Hematopoietic multipotent progenitor cell treated with erythropoietin and hydrocortisone succinate and interleukin-3 and kit ligand, for 4 days (in vitro differentiated cells): ENCODE data around the gene TXNRD1.
"Not testable (repeated sequence)": the region's sequence is repeated elsewhere in the genome, so short reads cannot be mapped to it uniquely, and the experiment has no call there.

Experiments
- DNase-seq: peaks from one replicate; pipeline ENCODE4 v3.0.0-alpha.2; 2015

Gene TXNRD1

GRCh38 chr12:104242546-104243206 is 27.1 kb downstream of the TXNRD1 start:
- no peak for DNase-seq

DNA sequence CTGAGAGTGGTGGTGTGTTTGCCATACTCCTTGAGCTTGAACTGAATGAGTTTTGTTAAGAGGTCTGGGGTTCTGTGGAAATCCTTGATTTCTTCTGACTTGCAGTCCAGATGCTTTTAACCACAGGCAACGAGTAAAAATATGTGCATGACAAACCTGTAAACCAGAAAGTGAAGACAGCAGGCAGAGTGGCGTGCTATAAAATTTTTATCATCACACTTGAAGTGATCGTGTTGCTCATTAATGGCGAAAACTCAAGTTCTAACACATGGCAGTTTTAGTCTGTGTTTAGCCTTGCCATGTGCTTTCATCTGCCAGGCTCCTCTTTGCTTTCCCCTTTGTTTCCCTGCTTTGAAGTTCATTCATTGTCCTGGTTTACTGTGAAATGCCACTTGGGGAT is 28.0 kb downstream of the TXNRD1 start:
- no peak for DNase-seq

DNA sequence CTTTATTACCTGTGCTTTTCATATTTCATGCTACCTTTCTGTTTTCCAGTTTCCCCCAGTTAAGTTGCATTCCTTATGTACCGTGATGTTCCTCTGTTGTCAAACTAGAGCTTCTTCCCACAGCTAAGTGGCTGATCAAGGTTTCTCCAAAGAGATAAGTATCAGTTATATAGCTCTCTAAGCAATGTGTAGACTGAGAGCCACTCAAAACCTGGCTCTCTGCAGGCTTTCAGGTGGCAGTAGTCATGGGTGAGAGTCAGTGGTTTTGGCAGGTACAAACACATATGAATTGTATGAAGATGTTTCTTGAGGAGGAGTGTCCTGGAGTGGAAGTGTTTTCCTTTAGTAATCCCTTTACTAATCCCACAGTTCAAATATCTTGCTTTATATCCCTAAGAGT is 28.4 kb downstream of the TXNRD1 start:
- no peak for DNase-seq

DNA sequence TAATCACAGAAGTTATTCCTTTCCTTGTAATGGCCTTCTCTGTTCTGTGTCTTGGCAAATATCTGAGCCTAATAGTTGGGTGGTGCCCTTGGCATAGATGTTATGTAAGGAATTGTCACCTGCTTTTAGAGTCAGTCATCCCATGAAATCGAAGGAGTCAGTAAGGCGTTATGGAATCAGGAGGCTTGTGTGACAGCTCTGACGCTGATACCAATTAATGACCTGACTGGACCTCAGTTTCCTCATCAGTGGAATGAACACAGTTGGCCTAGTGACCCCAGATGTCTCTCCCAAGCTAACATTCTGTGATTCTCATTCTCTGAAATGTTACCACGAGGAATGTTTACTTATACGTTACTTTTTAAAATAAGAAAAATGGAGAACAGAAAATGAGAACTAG is 32.1 kb downstream of the TXNRD1 start:
- no peak for DNase-seq

DNA sequence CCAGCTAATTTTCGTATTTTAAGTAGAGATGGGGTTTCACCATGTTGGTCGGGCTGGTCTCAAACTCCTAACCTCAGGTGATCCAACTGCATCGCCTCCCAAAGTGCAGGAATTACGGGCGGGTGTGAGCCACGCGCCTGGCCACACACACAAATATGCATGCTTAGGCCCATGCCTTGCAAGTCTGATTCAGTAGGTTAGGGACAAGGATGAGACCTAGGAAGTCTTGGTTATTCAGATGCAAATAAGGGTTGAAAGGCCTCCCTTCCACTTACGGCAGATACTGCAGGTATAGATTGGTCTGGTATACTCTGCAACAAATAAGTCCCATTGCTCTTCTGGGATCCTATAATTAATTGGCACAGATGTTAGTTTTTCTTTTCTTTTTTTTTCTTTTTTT is 32.9 kb downstream of the TXNRD1 start:
- no peak for DNase-seq

- peak; percentile 41 for DNase-seq
Observed at GRCh38 chr12:104249017-104249416, 33.4 kb downstream of the TXNRD1 start.

DNA sequence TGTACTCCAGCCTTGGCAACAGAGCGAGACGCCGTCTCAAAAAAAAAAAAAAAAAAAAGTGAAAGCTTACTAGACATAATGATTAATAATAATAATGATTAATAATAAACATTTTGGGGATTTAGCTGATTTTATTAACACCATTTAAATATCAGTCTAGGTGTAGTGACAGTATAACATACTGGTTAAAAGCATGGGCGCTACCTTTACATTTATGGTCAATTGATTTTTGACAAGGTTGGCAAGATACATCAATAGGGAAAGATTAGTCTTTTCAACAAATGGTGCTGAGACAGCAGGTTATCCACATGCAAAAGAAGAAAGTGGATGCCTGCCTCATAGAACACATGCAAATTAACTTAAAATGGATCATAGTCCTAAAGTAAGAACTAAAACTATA is 34.3 kb downstream of the TXNRD1 start:
- DNase-seq, result no peak

GRCh38 chr12:104250366-104251125 is 35.0 kb downstream of the TXNRD1 start:
- no peak for DNase-seq

DNA sequence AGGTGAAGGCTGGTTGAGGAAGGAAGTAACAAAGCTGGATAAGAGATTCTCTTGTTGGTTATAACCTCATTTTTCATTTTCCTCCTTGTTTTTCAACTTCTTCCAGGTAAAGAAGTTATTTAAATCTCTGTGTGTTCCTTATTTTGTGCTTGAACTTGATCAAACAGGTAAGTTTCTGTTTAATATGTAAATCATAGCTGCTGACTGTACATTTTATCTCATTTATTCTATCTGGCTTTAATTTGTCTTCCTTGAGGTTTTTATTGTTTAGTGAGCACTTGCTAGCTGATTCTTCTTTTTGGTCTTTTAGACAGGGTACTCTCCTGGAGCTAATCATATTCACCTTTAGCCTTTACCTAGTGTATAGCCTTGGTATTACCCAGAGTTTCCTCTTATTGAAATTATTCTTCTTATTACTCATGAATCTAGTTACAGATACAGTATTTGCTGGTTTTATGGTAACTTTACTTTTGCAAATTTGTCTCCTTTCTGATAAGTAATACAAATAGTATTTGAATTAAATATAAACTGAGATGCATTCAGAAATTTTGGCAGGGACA is 42.4 kb downstream of the TXNRD1 start:
- no peak for DNase-seq

DNA sequence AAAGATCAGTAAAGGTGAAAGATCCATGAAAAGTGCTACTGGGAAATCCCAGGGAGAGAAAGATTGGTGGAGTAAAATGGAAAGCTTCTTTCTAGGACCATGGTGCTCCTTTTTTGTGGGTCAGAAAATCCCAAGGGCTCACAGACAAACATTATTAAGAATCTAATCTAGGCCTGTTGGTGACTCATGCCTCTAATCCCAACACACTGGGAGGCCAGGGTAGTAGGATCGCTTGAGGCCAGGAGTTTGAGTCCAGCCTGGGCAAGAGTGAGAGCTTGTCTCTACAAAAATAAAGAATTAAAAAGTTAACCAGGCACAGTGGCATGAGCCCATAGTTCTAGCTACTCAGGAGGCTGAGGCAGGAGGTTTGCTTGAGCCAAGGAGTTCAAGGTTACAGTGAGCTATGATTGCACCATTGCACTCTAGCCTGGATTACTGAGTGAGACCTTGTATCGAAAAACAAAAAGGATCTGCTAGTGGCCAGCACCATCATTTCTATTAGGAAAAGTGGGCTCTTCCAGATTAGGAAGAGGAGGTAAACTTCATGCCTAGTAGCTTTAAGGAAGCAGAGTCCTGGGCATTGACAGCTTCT is 43.0 kb downstream of the TXNRD1 start:
- DNase-seq, result no peak

GRCh38 chr12:104263026-104263425 is 47.4 kb downstream of the TXNRD1 start:
- DNase-seq, result no peak

DNA sequence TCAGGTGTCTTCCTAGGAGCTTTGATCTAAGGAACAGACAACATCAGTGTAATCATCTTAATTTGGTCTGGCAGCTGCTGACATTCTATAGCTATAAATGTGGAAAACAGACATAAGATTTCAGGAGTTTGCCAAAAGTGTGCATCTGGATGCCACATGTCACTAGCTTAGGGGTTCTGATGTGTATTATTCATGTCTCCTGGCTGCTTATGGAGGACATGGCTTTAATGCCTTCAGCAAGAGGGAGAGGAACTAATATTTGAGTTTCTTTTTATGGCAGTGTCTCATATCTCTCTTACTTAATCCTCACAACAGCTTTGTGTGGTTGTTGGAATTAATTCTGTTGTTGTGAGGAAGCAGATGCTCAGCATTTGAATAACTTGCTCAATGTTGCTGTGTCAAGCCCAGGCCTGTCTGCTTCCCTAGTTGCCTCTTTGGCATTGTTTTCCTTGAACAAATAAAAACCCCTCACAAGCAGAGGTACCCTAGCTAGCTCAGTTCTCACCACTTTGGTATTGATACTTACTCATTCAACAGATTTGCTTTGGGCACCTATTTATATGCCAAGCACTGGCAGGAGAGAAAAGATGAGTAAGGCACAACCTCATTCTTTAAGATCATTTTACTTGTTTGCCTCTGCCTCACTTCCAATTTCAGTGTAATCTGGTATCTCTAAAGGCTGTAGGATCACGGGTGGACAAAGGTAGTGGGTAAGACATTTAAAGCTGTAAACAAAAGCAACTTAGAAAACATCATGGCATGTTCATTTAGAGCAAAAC is 48.2 kb downstream of the TXNRD1 start:
- peak; percentile 67 for DNase-seq

DNA sequence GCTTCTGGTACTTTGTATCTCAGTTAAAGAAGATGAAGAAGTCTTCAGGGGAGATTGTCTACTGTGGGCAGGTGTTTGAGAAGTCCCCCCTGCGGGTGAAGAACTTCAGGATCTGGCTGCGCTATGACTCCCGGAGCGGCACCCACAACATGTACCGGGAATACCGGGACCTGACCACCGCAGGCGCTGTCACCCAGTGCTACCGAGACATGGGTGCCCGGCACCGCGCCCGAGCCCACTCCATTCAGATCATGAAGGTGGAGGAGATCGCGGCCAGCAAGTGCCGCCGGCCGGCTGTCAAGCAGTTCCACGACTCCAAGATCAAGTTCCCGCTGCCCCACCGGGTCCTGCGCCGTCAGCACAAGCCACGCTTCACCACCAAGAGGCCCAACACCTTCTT is 49.9 kb downstream of the TXNRD1 start:
- not testable (repeated sequence) for DNase-seq

DNA sequence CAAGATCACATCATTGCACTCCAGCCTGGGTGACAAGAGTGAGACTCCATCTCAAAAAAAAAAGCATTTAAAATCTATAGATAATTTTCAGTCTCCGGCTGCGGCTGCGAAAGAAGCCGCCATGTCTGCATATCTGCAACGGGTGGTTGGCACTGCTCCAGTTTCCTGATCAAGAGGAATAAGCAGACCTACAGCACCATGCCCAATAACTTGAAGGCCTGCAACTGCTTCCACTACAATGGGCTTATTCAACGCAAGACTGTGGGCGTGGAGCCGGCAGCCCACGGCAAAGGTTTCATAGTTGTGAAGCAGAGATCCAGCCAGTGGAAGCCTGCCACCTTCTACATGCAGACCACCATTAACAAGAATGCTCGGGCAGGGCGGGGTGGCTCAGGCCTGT is 57.4 kb downstream of the TXNRD1 start:
- DNase-seq, result peak; percentile 44

GRCh38 chr12:104273503-104273902 is 57.9 kb downstream of the TXNRD1 start:
- DNase-seq, result no peak

DNA sequence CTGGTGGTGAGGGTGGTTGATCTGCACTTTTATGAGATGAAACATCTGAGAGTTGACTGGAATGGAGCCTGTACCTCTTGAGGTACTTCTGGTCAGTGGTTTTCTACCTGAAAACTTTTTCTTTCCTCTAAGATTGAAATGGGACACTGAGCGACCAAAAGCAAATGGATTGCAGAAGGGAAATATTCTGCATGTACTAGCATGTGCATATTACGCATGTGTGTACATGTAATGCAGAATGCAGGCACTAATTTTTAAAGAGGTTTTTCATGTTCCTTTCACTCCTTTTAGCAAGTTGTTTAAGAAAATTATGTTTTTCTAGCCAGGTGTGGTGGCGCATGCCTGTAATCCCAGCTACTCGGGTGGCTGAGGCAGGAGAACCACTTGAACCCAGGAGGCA is 59.2 kb downstream of the TXNRD1 start:
- no peak for DNase-seq

DNA sequence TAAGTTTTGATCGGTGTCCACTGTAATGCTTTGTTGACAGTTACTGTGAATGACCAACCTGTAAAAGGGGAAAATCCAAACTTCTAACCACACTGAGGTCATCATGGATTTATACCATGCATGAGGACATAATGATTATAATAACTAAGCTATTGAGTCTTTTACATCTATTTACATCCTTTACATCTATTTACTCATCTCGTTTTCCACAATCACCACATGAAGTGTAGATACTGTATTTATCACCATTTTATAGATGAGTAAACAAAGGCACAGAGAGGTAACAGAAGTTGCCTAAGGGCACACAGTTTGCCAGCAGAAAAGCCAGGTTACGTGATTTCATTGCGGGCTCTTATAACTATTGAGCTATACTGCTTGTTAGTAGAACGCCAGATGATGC is 60.1 kb downstream of the TXNRD1 start:
- DNase-seq, result no peak

DNA sequence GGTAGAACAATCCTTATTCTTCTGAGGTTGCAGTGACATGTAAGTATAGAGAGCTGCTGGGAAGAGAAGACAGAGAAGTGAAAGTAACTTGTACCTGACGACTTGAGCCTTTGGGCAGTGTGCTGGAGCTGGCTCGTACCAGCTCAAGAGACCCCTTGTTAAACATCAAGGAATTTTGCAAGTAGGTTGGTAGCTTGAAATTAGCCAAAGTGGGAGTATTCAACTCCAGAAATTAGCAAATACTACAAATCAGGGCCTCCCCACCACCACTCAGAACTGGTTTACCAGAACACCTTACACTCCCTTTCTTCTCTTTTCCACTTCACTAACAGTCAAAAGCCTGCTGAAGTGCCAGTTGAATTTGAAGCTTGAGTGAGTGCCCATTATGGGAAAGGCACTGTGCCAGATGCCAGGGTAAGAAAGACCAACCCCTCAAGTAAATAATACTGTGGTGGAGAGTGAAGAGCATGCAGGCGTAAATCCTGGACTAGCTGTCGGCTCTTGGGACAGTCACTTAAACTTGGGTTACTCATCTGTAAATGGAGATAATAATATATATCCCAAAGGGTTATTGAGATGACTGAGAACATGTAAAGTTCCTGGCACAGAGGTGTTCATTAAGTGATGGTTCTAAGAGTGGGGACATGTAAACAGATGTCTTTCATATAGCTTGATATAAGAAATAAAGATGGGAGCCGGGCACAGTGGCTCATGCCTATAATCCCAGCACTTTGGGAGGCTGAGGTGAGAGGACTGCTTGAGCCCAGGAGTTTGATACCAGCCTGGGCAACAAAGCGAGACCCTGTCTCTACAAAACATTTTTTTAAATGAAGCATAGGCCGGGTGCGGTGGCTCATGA is 60.9 kb downstream of the TXNRD1 start:
- DNase-seq, result no peak

DNA sequence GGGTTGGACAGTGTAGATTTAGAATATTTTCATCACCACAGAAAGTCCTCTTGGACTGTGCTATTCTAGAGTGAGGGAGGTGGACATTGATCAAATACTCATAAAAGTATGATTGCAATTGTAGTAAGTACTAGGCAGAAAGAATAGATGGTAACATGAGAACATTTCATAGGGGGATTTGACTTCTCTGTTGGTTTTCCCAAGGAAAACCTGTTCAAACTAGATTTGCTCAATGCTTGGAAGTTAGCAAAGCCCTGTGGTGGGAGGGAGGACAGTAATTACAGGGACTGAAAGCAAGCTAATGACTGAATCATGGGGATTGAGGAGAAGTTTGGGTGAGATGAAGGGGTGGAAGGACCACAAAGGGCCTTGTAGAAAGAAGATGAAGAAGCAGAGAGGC is 63.6 kb downstream of the TXNRD1 start:
- DNase-seq, result no peak

DNA sequence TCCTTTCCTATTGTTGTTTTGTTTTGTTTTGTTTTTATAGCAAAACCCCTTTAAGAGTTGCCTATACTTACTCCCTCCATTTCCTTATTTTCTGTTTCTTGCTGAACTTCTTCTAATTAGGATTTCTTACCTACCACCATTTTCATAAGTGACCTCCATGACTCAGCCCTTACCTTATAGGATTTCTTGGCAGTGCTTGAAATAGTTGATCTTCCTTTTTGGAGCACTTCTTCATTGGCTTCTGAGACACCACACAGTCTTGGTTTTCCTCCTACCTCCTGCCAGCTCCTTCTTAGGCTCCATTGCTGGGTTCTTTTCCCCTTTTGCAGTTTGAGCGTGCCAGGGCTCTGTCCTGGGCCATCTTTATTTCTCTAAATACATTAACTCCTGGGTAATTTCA is 64.5 kb downstream of the TXNRD1 start:
- DNase-seq, result no peak

DNA sequence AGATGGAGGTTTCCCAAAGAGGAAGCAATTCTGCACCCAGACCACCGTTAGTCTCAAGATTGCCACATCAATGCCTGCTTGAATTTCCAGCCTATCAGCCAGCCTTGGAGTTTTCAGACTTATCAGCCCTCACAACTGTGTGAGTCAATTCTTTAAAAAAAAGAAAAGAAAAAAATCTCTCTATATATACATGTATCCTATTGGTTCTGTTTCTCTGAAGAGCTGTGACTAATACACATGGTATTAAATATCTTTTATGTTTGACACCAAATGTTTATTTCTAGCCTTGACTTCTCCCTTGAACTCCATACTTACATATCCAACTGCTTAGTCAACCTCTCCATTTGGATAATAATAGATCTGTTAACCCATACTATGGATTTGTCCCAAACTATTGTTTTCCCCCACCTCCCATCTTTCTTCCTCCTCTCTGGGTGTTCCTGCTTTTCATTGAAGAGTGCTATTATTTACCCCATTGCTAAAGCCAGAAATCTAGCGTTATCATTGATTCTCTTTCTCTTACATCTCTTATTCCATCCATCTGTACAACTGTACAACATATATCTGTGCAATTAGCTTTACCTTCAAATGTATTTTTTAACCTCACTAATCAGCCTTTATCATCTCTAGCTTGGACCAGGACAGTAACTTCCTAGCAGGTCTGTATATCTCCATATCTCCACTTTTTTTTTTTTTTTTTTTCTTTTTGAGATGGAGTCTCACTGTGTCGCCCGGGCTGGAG is 65.3 kb downstream of the TXNRD1 start:
- DNase-seq, result peak; percentile 80

DNA sequence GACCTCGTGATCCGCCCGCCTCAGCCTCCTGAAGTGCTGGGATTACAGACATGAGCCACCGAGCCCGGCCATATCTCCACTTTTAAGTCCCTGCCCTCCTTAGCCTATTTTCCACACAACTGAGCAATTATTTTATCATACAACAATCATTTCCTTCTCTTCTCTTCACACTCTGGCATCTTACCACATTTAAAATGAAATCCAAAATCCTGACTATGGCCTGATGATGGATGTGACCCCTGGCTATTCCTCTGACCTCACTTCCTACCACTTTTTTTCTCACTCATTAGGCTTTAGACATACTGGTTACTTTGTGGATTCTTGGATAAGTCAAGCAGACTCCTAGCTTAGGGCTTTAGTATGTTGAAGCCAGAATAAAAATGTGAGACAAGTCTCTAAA is 66.1 kb downstream of the TXNRD1 start:
- no peak for DNase-seq
